ENCODE results near the gene PPARA. TPM values are rescaled to one million over a fixed set of nuclear protein-coding genes. Genes with fewer than 3 reads are reported as not detected.

PPARA gene
- total and polyA plus RNA-seq, 9 of the 15 experiments (the other 6 are each of a cell fraction or from before 2014, with no cell fraction given) = 0.64 to 5.3 (median 3.5) TPM

GRCh38 chr22:46224044-46224897 lies 73.9 kb downstream of the PPARA start:
- 54% methylated on average over 17 of the region's 23 CpGs for WGBS (ENCODE audit: insufficient coverage, low coverage, missing lambda C conversion rate)
- no peak for TF ChIP-seq KHSRP (IDR thresholded peaks at IDR 0.05)
- no peak for TF ChIP-seq TAF7 (tag; IDR thresholded peaks at IDR 0.05)
- TF ChIP-seq NFIC (IDR thresholded peaks at IDR 0.05) = peak; percentile 48
- no peak for TF ChIP-seq AFF4 (CRISPR knock-in tag; IDR thresholded peaks at IDR 0.05)
- no peak for TF ChIP-seq IRF2 (CRISPR knock-in tag; IDR thresholded peaks at IDR 0.05)
- TF ChIP-seq NFATC3 (IDR thresholded peaks at IDR 0.05) = no peak
- TF ChIP-seq TEAD4 (IDR thresholded peaks at IDR 0.05; ENCODE audit: low read length) = no peak
- no peak for TF ChIP-seq TEAD4 (CRISPR knock-in tag; IDR thresholded peaks at IDR 0.05; ENCODE audit: borderline replicate concordance)
- TF ChIP-seq HOMEZ (CRISPR knock-in tag; IDR thresholded peaks at IDR 0.05) = no peak
- no peak for TF ChIP-seq ZNF23 (CRISPR knock-in tag; IDR thresholded peaks at IDR 0.05)
- TF ChIP-seq FOS (IDR thresholded peaks at IDR 0.05; ENCODE audit: extremely low read depth, insufficient read length) = no peak
- TF ChIP-seq ZSCAN29 (IDR thresholded peaks at IDR 0.05) = no peak
- TF ChIP-seq E2F3 (CRISPR knock-in tag; IDR thresholded peaks at IDR 0.05) = no peak
- no peak for TF ChIP-seq ZNF174 (CRISPR knock-in tag; IDR thresholded peaks at IDR 0.05)
- TF ChIP-seq ZNF583 (CRISPR knock-in tag; IDR thresholded peaks at IDR 0.05) = no peak
- peak; percentile 35; the same call in 1 of the 2 replicates for TF ChIP-seq EP400 (IDR thresholded peaks at IDR 0.05)
- no peak for TF ChIP-seq CBX1 (IDR thresholded peaks at IDR 0.05; ENCODE audit: low read depth)
- no peak for TF ChIP-seq HIVEP1 (CRISPR knock-in tag; IDR thresholded peaks at IDR 0.05)
- TF ChIP-seq ZNF133 (CRISPR knock-in tag; IDR thresholded peaks at IDR 0.05) = no peak
- TF ChIP-seq RBM17 (IDR thresholded peaks at IDR 0.05; ENCODE audit: borderline replicate concordance, low read depth, low read length) = no peak
- TF ChIP-seq KAT7 (CRISPR knock-in tag; IDR thresholded peaks at IDR 0.05; ENCODE audit: borderline replicate concordance) = no peak

More at GRCh38 chr22:46224044-46224897, 73.9 kb downstream of the PPARA start:
- Histone ChIP-seq H3K4me2 (ENCODE audit: insufficient read depth, low read length) (no peak overlapping the region), H3K27me3 (ENCODE audit: control insufficient read depth in 2 of 2, insufficient read depth in 2 of 2, low read length in 2 of 2) (no peaks in the 10 kb centered on the region), H3K4me1 (replicated peaks in 1 of 2; ENCODE audit: control insufficient read depth in 2 of 2, insufficient read depth in 2 of 2, low read length in 2 of 2) (peaks cover 0 to 10% of the 10 kb centered on the region in 2 experiments; a peak in 1 of 5 replicates), H2AFZ (ENCODE audit: low read depth, low read length) (no peak overlapping the region), H3K9me3 (replicated peaks; ENCODE audit: control insufficient read depth, insufficient read depth, low read depth, low read length) (no peaks in the 10 kb centered on the region), H4K20me1 (replicated peaks; ENCODE audit: control insufficient read depth, insufficient read depth, low read length) (no peaks in the 10 kb centered on the region), H3K79me2 (ENCODE audit: control insufficient read depth, insufficient read depth, low read length) (no peaks in the 10 kb centered on the region), H3K4me3 (no peak overlapping the region), H3K9ac (ENCODE audit: insufficient read depth in 1 of 2, low read depth in 2 of 2, low read length in 2 of 2) (no peak overlapping the region), H3K36me3 (ENCODE audit: control insufficient read depth, insufficient read depth, low read length) (no peaks in the 10 kb centered on the region), H3K27ac (ENCODE audit: extremely low read depth, low read depth, low read length) (no peak overlapping the region), H3K9me1 (ENCODE audit: control insufficient read depth, insufficient read depth, low read length) (no peaks in the 10 kb centered on the region)
- in situ Hi-C loops (cut with MboI) = no loop called here
- peak in 3 of 4 experiments; percentile 16 to 20 (median 17) for DNase-seq (ENCODE audit: extremely low read depth in 1 of 4, low spot score in 3 of 4)
- ChIA-PET POLR2A (no interaction called here), CTCF (ENCODE audit: low intra/inter-chr PET ratio) (no interaction called here)
- no peak for FAIRE-seq
- intact Hi-C loops (cut with micrococcal nuclease) = no loop called here
- ATAC-seq = peak; percentile 68
- no TSS peak for BruUV-seq (replicated peaks)

Data from K562 (cell line).